IPS DF 19.7 (cell line): ENCODE results near the gene DTWD2.
"Not testable (repeated sequence)": the region's sequence is repeated elsewhere in the genome, so short reads cannot be mapped to it uniquely, and the experiment has no call there.

Experiments
- DNase-seq: peaks from one replicate; pipeline ENCODE4 v3.0.0-alpha.2; 2013; ENCODE audit warnings: low read depth, low spot score

The DTWD2 gene

GRCh38 chr5:118876852-118877251, 111.5 kb downstream of the DTWD2 start:
- not testable (repeated sequence) for DNase-seq

- no peak for DNase-seq
These were observed 113.2 kb downstream of the DTWD2 start for GRCh38 chr5:118875131-118875530.

GRCh38 chr5:118873417-118873816, 114.9 kb downstream of the DTWD2 start:
- no peak for DNase-seq

GRCh38 chr5:118863345-118863744, 125.0 kb downstream of the DTWD2 start:
- no peak for DNase-seq

- DNase-seq, result no peak
These were observed 125.8 kb downstream of the DTWD2 start for GRCh38 chr5:118862596-118862995.

- DNase-seq, result no peak
These were observed 130.6 kb downstream of the DTWD2 start for GRCh38 chr5:118857700-118858099.

- no peak for DNase-seq
These were observed 133.5 kb downstream of the DTWD2 start for GRCh38 chr5:118854819-118855218.

- not testable (repeated sequence) for DNase-seq
These were observed 136.6 kb downstream of the DTWD2 start for GRCh38 chr5:118851785-118852184.

GRCh38 chr5:118849507-118849906, 138.8 kb downstream of the DTWD2 start:
- DNase-seq, result not testable (repeated sequence)

- no peak for DNase-seq
These were observed 144.0 kb downstream of the DTWD2 start for GRCh38 chr5:118844351-118844750.

GRCh38 chr5:118834710-118835109, 153.6 kb downstream of the DTWD2 start:
- DNase-seq, result no peak

- DNase-seq, result no peak
These were observed 155.4 kb downstream of the DTWD2 start for GRCh38 chr5:118832974-118833373.

GRCh38 chr5:118825226-118825625, 163.1 kb downstream of the DTWD2 start:
- DNase-seq, result no peak

- no peak for DNase-seq
These were observed 169.7 kb downstream of the DTWD2 start for GRCh38 chr5:118818604-118819003.

GRCh38 chr5:118808441-118808840, 179.9 kb downstream of the DTWD2 start:
- DNase-seq, result no peak

GRCh38 chr5:118806571-118806970, 181.8 kb downstream of the DTWD2 start:
- no peak for DNase-seq

- no peak for DNase-seq
These were observed 186.0 kb downstream of the DTWD2 start for GRCh38 chr5:118802335-118802734.

GRCh38 chr5:118796081-118796480, 192.3 kb downstream of the DTWD2 start:
- peak; percentile 30 for DNase-seq

GRCh38 chr5:118794281-118794680, 194.1 kb downstream of the DTWD2 start:
- DNase-seq, result no peak

- no peak for DNase-seq
These were observed 194.7 kb downstream of the DTWD2 start for GRCh38 chr5:118793652-118794051.

GRCh38 chr5:118793091-118793490, 195.3 kb downstream of the DTWD2 start:
- DNase-seq, result no peak

- DNase-seq, result no peak
These were observed 196.2 kb downstream of the DTWD2 start for GRCh38 chr5:118791926-118792734.

GRCh38 chr5:118789366-118789765, 199.0 kb downstream of the DTWD2 start:
- no peak for DNase-seq

GRCh38 chr5:118788351-118788750, 200.0 kb downstream of the DTWD2 start:
- no peak for DNase-seq
